ENCODE results near the gene DEPDC1B. TPM values are rescaled to one million over a fixed set of nuclear protein-coding genes. Genes with fewer than 3 reads are reported as not detected.

The DEPDC1B gene
- total RNA-seq, 1 experiment from 2014 or later = 11.3 TPM

GRCh38 chr5:60671899-60672692 is 27.9 kb downstream of the DEPDC1B start:
- H3K4me1 Mint-ChIP-seq (ENCODE audit: insufficient read depth, unreplicated experiment) = no peaks in the 10 kb centered on the region
- TF ChIP-seq CTCF (IDR thresholded peaks at IDR 0.05; ENCODE audit: unreplicated experiment) = no peak
- no peak overlapping the region for H3K4me3 Mint-ChIP-seq (ENCODE audit: unreplicated experiment)
- no peaks in the 10 kb centered on the region for H3K36me3 Mint-ChIP-seq (ENCODE audit: insufficient read depth, unreplicated experiment)
- ChIA-PET POLR2A (no interaction called here), CTCF (interaction anchor here (0.6 kb wide), 1 partner anchor 861 kb away, joined by 4 read pairs; no protein-coding TSS in a partner anchor)
- intact Hi-C loops (cut with micrococcal nuclease) = loop anchor here (10.0 kb wide), 1 partner anchor 473 kb away; no protein-coding TSS in a partner anchor
- H3K27me3 Mint-ChIP-seq (ENCODE audit: insufficient read depth, unreplicated experiment) = no peaks in the 10 kb centered on the region
- H3K9me3 Mint-ChIP-seq (ENCODE audit: unreplicated experiment) = no peaks in the 10 kb centered on the region
- BruUV-seq (replicated peaks) = no TSS peak
- DNase-seq (ENCODE audit: unreplicated experiment) = no peak
- no peak overlapping the region for H3K27ac Mint-ChIP-seq (ENCODE audit: low read depth, unreplicated experiment)

DNA sequence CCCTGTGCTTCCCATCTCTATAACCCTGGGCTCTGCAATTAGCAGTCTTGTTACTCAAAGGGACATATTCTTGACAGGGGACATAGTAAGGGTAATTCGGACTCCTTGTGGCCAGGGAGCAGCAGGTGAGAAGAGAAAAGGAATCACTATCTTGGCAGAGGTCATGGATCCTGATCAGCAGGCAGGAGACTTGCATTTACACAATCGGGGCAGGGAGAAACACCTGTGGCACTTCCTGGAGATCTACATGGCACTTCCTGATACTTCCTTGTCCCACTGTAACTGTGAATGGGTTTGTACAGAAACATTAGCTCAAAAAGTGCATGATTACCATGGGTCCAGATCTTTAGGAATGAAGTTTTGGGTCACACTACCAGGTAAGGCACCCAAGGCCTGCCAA is 29.2 kb downstream of the DEPDC1B start:
- no peaks in the 10 kb centered on the region for H3K27me3 Mint-ChIP-seq (ENCODE audit: insufficient read depth, unreplicated experiment)
- no peak overlapping the region for H3K27ac Mint-ChIP-seq (ENCODE audit: low read depth, unreplicated experiment)
- BruUV-seq (replicated peaks) = no TSS peak
- no peaks in the 10 kb centered on the region for H3K36me3 Mint-ChIP-seq (ENCODE audit: insufficient read depth, unreplicated experiment)
- no peak overlapping the region for H3K4me3 Mint-ChIP-seq (ENCODE audit: unreplicated experiment)
- no peaks in the 10 kb centered on the region for H3K4me1 Mint-ChIP-seq (ENCODE audit: insufficient read depth, unreplicated experiment)
- H3K9me3 Mint-ChIP-seq (ENCODE audit: unreplicated experiment) = no peaks in the 10 kb centered on the region
- DNase-seq (ENCODE audit: unreplicated experiment) = no peak
- intact Hi-C loops (cut with micrococcal nuclease) = loop anchor here (10.0 kb wide), 1 partner anchor 474 kb away; no protein-coding TSS in a partner anchor
- TF ChIP-seq CTCF (IDR thresholded peaks at IDR 0.05; ENCODE audit: unreplicated experiment) = no peak
- POLR2A ChIA-PET = no interaction called here
- CTCF ChIA-PET = interaction anchor here (0.9 to 3.6 kb wide), 2 partner anchors 11 to 21 kb away, joined by 3 to 16 read pairs; no protein-coding TSS in a partner anchor

DNA sequence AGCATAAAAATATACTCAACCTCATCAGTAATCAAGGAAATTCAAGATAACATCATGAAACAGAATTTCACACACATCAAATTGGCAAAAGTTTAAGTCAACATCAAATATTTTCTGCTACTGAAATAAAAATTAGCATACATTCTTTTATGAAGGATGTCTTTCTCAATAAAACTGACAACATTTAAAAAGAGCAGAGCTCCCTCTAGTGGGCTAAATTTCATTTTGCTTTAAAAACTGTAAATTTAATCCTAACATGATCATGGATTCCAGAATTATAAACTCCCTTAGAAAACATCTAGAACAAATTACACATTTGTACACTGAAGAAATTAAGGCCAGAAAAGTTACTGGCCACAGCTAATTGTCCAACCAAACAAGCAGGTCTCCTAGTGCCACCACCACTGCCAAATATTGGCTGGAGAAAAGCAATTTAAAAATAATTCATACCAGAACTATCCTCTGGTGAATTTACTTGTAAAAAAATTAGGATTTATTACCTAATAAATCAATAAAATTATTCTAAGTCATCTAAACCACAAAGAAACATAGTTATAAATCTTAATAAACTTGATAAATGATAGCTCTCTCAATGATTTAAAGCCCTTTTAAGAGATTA is 31.2 kb downstream of the DEPDC1B start:
- peak; percentile 19 for TF ChIP-seq CTCF (IDR thresholded peaks at IDR 0.05; ENCODE audit: unreplicated experiment)
- ChIA-PET CTCF (interaction anchor here (0.6 to 3.6 kb wide), 27 partner anchors 9 to 1265 kb away, joined by 3 to 22 read pairs (median 4); no protein-coding TSS in a partner anchor), POLR2A (no interaction called here)
- peak; percentile 58 for DNase-seq (ENCODE audit: unreplicated experiment)
- H3K27ac Mint-ChIP-seq (ENCODE audit: low read depth, unreplicated experiment) = no peak overlapping the region
- H3K4me3 Mint-ChIP-seq (ENCODE audit: unreplicated experiment) = no peak overlapping the region
- no TSS peak for BruUV-seq (replicated peaks)
- no peaks in the 10 kb centered on the region for H3K4me1 Mint-ChIP-seq (ENCODE audit: insufficient read depth, unreplicated experiment)
- H3K36me3 Mint-ChIP-seq (ENCODE audit: insufficient read depth, unreplicated experiment) = no peaks in the 10 kb centered on the region
- no peaks in the 10 kb centered on the region for H3K27me3 Mint-ChIP-seq (ENCODE audit: insufficient read depth, unreplicated experiment)
- intact Hi-C loops (cut with micrococcal nuclease) = loop anchor here (5.0 kb wide), 1 partner anchor 856 kb away; no protein-coding TSS in a partner anchor
- H3K9me3 Mint-ChIP-seq (ENCODE audit: unreplicated experiment) = no peaks in the 10 kb centered on the region

All from MCF 10A (cell line).